HG02759 (cell line): ENCODE measurements around the gene SDSL.

Source experiments
- ATAC-seq: cut with Tn5 transposase; IDR thresholded peaks from one replicate; pipeline ENCODE4 v1.9.1; 2021; ENCODE audit warnings: mild to moderate bottlenecking, moderate library complexity; ENCODE audit not compliant: unreplicated experiment

SDSL gene

GRCh38 chr12:113477842-113478215 is 55.6 kb downstream of the SDSL start:
- no peak for ATAC-seq

- ATAC-seq, result no peak
These were observed 56.3 kb downstream of the SDSL start for GRCh38 chr12:113478351-113479011.

- ATAC-seq, result no peak
These were observed 57.0 kb downstream of the SDSL start for GRCh38 chr12:113479216-113479589.

- no peak for ATAC-seq
These were observed 57.6 kb downstream of the SDSL start for GRCh38 chr12:113479590-113480335.

GRCh38 chr12:113480336-113480971 is 58.3 kb downstream of the SDSL start:
- ATAC-seq, result no peak

- no peak for ATAC-seq
These were observed 60.2 kb downstream of the SDSL start for GRCh38 chr12:113482334-113482733.

- no peak for ATAC-seq
These were observed 63.1 kb downstream of the SDSL start for GRCh38 chr12:113485330-113485729.

GRCh38 chr12:113486722-113487121 is 64.5 kb downstream of the SDSL start:
- no peak for ATAC-seq
